IMR-90 (cell line): ENCODE measurements around the gene GARS1.

Experiments
- BHLHE40 ChIP-seq: fragments of 150-350 bp; IDR thresholded peaks from 2 replicates; pipeline ENCODE4 v1.6.1; 2016; ENCODE audit warnings: mild to moderate bottlenecking, low read depth, low read length
- MXI1 ChIP-seq: IDR thresholded peaks from 2 replicates; pipeline ENCODE4 v1.6.1; 2012; ENCODE audit warnings: low read depth, mild to moderate bottlenecking, low read length, moderate library complexity, borderline replicate concordance
- POLR2A ChIP-seq: IDR thresholded peaks from 2 replicates; pipeline ENCODE4 v1.6.1; 2012; ENCODE audit warnings: mild to moderate bottlenecking, low read depth, low read length
- USF2 ChIP-seq: fragments of 150-350 bp; IDR thresholded peaks from 2 replicates; pipeline ENCODE4 v1.6.1; 2017; ENCODE audit warnings: mild to moderate bottlenecking, antibody characterized with exemption, low read length, low read depth
- TF ChIP-seq, protein P1 (sequence below): conservative IDR thresholded peaks from 2 replicates; pipeline ENCODE4 v1.5.1; 2012; ENCODE audit warnings: mild to moderate bottlenecking, low read depth, low read length, improper control_type of control experiment

DNA sequence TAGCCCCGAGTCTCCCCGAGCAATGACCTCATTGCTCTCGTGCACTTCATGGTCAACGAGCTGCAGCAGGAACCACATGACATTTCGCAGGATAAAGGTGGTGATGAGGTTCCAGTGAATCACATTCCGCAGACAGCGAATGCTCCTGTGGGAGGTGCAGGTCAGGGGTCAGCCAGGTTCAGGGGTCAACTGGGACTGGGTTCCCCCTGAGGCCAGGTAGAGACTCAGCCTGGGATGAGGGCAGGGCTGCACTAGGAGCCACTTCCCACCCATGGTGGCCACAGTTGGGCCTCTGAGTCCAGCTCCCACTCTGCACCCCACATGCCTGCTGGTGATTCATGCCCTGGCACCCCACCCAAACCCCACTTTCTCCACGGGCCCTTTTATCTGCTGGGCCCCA is 70.4 kb downstream of the GARS1 start:
- TF ChIP-seq, protein P1, sequence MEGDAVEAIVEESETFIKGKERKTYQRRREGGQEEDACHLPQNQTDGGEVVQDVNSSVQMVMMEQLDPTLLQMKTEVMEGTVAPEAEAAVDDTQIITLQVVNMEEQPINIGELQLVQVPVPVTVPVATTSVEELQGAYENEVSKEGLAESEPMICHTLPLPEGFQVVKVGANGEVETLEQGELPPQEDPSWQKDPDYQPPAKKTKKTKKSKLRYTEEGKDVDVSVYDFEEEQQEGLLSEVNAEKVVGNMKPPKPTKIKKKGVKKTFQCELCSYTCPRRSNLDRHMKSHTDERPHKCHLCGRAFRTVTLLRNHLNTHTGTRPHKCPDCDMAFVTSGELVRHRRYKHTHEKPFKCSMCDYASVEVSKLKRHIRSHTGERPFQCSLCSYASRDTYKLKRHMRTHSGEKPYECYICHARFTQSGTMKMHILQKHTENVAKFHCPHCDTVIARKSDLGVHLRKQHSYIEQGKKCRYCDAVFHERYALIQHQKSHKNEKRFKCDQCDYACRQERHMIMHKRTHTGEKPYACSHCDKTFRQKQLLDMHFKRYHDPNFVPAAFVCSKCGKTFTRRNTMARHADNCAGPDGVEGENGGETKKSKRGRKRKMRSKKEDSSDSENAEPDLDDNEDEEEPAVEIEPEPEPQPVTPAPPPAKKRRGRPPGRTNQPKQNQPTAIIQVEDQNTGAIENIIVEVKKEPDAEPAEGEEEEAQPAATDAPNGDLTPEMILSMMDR = no peak
- no peak for TF ChIP-seq BHLHE40
- TF ChIP-seq MXI1 = no peak
- TF ChIP-seq POLR2A = no peak
- no peak for TF ChIP-seq USF2
